GM21360 (cell line): ENCODE results near the gene SORCS2.

Experiments
- ATAC-seq: cut with Tn5 transposase; IDR thresholded peaks from one replicate; pipeline ENCODE4 v1.9.1; 2021; ENCODE audit warnings: mild to moderate bottlenecking, moderate library complexity; ENCODE audit not compliant: unreplicated experiment

SORCS2 gene

DNA sequence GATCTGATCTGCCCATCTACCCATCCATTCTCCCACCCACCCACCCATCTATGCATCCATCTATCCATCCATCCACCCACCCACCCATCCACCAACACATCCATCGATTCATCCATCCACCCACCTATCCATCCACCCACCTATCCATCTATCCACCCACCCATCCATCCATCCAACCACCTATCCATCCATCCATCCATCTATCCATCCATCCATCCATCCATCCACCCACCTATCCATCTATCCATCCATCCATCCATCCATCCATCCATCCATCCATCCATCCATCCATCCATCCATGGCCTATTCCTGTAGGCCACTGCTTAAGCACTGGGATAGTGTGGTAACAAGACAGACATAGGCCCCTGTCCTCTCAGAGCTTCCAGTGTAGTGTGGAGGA, 69.8 kb downstream of the SORCS2 start:
- ATAC-seq, result no peak

DNA sequence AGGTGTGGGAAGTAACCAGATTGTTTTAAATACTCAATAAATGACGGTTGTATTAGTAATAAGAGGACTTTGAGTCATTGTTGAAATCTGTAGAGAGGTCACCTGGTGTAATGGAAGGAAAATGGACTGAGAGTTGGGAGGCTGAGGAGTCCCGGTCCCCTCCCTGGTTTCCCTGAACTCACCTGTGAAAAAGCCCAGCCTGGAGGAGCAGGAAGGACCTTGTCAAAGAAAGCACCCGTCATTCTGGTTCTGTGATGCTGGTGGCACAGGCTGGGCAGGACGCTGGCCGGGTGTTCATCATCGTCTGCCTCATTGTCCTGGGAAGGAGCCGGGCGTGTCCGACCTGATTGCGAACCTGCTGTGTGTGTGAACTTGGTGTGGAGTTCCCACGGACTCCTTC, 70.8 kb downstream of the SORCS2 start:
- no peak for ATAC-seq

DNA sequence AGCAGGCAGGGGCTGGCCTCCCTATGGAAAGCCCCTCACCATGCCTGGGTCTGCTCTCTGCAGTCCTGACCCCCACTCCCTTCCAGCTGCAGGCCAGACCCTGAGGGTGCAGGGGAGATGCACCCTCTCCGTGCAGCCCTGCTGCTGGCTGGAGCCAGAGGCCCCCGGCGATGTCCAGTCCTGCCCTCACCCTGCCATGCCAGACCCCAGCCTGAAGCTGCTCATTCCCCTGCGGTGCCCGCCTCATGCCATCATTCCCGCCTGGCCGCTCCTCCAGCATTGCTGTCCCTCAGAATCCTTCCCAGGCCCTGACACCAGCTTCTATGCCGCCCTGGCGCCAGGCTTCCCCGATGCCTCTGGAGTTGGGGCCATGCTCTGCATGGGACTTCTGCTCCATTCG, 72.4 kb downstream of the SORCS2 start:
- ATAC-seq, result no peak

DNA sequence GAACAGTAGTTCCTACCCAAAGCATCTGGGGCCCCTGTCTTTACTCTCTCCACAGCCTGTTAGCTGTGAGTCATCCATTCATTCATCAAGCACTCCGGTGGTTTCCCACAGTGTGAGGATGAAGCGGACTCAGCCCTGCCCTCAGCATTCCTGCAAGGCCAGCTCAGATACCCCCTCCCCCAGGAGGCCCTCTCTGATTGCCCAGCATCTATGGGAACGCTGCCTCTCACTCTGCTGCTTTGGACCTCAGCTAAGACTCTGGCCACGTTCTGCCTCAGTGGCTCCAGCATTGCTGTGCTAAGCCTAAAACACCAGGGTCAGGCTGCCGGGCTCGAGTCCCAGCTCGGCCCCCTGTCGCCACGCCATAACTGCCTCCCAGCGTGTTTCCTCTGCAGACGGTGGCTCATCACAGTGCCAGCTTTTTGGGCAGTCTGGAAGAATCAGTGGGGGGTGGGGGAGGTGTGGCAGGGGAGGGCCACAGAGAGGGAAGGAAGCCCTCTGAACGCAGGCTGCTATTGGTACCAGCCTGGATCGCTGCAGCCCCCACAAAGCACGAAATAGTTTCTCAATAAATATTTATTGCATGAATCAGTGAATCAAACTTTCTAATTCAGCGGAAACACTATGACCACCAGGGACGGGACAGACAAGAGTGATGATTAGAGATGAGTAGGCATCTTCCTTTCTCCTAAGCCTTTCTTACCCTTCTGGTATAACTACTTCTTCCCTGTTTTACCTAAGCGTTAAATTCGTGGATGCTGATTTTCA, 74.4 kb downstream of the SORCS2 start:
- no peak for ATAC-seq

DNA sequence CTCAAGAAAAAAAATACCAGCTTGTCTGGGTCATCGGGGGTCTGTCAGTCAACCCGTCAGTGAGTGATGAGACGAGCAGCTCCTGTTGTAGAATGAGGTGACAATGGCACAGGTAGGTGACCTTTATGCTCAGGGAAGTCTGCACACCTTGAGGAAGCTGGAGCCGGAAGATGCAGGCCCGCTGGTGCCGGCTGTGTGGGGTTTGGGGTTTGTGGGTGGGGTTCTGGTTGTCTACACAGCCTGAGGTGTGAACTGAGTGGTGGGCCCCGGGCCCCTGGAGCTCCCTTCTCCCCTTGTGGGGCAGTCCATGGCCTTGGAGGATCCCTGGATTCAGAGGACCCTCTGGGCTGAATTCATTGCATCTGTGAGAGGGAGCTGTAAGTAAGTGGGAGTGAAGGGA, 75.5 kb downstream of the SORCS2 start:
- no peak for ATAC-seq

DNA sequence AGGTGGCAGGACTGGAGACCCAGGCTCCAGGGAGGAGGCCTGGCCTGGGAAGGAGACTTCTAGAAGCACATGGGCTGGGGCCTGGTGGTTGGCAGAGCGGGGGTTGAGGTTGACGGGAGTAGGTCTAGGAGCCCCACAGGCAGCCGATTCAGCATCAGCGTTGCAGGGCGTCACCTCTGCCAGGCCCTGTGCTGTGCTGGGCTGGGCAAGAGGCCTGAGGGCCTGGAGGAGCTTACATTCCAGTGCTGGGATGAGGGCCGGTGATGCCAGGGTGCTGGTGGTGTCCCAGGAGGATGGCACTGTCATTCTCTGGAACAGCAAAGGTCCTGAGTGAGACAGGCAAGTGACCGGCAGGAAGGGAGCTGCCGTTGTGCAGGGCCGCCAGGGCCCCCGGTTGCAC, 76.6 kb downstream of the SORCS2 start:
- no peak for ATAC-seq

DNA sequence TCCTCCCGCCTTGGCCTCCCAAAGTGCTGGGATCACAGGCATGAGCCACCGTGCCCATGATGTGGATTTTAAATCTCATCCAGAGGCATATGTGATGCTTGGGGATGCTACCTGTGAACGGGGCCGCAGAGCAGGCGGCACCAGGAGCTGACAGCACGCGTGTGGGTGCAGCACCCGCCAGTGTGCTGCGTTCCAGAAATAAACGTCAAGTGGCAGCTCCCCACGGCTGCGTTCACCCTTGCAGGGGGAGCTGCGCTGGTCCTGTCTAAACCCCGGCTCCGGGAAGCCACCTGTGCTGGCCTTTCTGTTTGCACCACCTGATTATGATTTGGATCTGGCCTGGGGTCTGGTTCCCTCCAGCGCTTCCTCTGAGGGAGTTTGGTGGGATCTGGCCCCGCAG, 77.8 kb downstream of the SORCS2 start:
- no peak for ATAC-seq

DNA sequence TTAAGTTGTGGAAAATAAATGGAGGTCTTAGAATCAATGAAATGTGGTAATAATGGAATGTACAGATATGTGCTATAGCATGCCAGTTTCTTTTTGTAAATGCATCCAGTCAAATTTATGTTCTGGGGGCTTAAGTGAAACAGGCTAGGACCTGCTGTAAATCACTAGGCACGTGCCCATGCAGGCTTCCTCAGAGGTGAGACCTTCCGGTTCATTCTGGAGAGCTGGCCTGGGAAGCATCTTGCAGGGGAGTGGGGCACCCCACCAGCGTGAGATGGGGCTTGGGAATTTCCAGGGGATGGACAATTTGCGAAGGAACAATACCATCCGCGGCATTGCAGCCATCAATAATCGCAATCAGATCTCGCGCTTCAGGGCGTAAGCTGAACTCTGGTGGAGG, 80.1 kb downstream of the SORCS2 start:
- no peak for ATAC-seq

DNA sequence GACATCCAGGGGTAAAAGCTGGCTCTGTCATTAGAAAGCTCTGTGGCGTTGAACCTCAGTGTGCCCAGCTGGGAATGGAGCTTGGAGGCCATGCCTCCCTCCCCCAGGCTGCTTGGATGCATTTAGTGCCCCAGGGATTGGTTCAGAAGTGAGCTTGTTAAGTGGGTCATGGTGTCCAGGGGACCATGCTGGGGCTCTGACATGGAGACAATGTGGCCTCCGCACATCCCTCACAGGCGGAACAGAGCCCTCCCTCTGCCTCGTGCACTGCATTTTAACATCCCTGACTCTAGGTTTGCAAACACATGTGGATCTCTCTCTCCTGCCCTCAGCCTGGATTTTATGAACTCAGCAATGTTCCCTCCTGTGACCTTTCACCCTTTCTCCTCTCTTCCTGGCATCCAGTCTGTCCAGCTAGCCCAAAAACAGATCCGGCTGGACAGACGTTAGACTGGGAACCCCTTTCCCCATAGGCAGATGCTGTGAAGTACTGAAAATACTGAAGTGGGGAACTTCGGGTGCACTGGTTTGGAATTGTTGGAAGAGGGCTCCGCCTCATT, 81.5 kb downstream of the SORCS2 start:
- ATAC-seq, result no peak

DNA sequence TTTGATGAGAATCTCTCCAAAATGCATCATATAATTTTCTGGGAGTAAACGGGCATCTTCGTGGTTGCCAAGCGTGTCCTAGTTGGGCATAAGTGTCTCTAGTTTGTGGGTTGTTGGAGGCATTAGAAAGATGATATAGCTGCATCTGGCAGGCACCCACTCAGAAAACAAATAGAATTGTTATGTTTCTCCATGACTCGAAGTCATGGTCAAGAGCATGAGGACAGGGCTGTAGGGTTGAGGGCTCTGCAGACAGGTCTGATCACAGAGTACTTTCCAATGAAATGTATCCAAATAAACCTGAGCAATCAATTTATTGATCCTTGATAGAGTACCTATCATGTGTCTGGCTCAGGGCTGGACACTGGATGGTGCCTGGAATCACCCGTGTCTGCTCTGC, 82.7 kb downstream of the SORCS2 start:
- ATAC-seq, result no peak

DNA sequence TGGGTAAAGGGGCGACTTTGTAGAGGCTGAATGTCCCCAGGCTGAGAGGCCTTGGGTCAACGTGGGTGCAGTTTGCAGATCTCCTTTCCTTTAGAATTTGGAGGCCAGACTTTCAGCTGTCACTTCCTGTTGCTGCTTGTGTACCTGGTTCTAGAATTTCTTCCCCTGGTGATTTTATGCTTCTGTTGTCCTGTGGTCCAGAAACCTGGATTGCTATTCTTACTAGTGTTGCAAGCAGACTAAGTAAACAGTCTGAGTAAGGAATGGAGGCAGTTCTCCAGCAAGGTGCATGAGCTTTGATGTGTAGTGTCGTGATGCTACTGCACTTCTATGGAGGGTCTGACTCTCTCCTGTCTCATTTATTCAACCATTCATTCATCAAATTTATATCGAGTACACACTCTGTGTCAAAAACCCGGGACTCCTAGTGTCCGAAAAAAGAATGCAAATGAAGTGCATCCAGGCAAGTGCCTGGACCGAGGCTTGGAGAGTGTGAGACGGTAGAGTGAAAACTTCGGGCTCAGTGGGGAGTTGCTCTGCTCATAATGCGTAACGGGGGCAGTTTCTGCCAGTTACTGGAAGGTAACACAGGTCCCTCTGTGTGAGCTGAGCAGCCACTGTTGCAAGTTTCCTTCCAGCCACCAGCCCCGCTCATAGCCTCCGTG, 83.3 kb downstream of the SORCS2 start:
- no peak for ATAC-seq

DNA sequence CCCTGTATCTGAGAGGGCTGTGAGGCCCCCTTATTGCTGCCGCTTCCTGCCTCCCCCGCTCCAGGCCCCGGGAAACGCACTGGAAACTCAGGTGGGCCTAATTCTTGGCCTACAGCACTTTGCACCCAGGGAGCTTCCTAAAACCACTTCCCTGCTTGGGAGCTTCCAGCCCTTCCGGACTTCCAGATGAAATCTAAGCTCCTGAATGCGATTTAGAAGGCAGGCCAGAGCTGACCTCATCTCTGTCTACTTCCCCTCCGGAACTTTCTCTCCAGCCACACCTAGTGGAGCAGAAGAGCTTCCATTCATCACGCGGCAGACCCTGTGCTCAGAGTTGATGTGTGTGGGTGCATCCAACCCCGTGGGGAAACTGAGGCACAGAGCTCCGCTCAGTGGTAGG, 84.2 kb downstream of the SORCS2 start:
- ATAC-seq, result no peak

DNA sequence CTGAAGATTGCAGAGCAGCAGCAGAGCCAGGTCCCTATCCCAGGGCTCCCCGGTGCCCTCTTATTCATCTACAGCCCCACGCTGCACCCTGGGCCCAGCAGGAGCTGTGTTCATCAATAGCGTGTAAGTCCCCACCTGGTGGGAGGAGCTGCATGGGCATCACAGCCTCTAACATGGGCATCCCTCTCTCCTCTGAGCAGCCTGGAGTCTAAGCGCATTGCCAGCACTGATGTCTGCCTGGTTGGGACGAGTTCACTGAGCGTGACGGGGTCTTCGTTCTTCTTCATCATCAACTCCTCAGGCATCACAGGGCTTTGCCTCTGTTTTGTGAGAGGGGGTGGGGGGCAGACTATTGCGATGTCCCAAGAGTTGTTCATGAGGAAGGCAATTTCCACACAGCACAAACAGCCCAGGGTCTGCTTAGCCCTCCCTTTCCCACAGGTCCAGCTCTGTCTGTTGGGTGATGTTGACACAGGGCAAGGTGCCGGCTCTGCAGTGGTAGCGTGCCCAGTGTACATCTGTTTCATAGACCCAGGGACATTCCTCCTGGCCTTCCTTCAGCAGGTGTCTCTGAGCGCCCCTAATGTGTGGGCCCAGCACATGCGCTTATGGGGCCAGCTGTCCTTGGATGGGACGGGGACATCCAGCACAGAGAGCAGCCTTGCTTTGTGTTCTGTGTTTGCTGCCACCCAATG, 85.9 kb downstream of the SORCS2 start:
- ATAC-seq, result no peak

DNA sequence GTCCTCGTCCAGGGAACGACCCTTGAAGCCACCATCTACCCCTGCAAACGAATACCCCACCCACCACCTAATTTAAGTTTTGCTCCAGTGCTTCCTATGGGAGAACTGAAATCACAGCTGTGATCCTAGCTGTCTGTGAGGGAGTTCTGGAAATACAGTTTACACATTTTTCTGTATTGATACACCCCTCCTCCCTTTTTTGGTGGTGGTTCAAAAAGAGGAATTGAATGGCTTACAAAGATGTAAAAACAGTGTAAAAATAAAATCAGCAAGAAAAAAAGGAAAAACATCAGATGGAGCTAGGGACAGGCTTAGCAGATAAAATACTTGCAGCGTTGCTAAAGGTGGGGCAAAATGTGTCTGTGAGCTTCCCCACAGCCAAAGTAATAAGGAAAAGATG, 86.6 kb downstream of the SORCS2 start:
- ATAC-seq, result no peak

DNA sequence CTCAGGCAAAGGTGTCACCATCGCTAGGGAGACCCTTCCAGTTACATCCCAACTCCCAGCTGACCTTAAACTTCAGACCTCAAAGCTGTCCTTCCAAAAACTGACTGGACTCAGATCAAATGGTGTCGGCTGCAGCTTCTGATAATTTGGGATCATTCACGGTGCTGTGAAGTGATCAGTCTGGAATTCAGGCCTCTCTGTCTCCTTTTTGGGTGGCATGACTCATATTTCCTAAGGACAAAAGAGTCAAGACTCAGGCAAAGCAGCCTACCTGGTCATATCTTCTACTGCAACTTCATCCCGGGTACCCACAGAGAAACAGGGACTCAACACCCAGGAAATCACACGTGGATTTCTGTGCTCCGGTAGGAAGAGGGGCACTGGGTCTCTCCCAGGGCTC, 87.6 kb downstream of the SORCS2 start:
- ATAC-seq, result no peak

DNA sequence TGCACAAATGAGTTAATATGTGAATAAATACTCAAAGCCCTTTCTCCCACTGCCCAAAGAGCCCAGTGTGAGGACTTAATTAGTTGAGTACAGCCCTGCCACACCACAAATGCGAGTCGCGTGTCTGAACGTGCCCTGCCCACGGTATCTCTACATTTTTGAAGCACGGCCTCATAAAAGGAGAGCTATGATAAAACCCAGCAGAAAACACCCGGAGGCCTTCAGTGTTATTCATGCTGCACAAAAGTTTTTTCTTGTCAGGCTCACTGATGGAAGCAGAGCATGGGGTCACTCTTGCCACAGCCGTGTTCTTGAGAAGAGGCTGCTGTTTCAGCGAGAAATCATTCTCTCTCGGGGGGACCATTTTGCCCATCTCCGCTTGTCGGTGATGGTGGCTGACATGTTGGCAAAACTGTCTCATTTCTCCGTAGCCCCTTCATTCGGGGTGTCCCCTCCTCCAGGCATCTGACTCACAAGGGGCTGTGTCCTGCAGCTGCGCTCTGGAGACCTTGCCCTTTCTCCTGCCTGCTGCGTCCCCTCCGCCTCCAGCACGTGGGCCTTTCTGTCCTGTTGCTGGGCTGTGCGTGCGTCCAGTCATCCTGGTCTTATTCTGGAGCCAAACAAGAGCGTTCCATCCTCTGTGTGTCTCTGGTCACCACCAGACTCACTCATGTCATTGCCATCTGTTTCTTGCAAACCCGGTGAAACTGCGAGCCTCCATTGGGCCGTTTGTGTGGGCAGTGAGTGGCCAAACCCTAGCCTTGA, 88.8 kb downstream of the SORCS2 start:
- no peak for ATAC-seq

DNA sequence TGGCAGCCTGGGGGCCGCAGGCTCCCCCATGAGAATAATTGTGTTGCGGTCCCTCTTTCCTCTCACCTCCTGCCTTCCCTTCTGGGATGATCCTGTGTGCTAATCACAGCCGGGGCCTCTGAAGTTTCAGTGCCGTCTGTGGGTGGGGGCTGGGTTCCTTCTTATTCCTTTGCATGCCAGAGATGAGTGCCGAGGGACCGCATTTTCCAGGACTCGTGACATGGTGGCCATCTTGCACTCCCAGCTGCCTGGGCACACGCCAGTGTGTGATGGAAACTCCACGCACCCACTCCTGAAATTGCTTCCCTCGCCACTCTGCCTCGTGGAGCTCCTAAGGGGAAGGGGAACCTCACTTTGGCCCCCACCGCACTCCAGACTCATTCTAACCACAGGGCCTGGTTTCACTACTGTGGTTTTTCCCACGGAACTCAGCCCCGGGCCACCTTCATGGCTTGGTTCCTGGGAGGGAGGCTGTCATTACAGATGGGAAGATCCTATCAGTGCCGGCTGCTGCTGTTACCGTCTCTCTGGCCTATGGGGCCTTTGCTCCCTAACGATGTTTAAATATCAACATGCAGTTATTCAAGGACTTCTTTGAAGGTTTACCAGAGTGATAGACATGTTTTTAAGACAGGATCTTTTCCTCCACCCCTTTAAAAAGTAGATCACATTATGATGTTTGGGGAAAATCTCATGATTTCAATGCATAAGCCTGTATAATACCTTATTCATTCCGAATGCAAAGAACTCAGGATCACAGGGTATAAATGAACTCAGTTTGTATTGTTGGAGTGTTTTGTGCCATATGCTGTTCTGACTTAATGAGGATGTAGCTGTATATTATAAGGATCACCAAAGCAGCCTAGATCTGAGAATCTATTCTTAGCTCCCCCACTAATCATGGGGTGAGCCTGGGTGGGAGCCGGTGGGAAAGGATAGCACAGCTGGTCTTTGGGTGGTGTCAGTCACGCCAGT, 89.6 kb downstream of the SORCS2 start:
- no peak for ATAC-seq

DNA sequence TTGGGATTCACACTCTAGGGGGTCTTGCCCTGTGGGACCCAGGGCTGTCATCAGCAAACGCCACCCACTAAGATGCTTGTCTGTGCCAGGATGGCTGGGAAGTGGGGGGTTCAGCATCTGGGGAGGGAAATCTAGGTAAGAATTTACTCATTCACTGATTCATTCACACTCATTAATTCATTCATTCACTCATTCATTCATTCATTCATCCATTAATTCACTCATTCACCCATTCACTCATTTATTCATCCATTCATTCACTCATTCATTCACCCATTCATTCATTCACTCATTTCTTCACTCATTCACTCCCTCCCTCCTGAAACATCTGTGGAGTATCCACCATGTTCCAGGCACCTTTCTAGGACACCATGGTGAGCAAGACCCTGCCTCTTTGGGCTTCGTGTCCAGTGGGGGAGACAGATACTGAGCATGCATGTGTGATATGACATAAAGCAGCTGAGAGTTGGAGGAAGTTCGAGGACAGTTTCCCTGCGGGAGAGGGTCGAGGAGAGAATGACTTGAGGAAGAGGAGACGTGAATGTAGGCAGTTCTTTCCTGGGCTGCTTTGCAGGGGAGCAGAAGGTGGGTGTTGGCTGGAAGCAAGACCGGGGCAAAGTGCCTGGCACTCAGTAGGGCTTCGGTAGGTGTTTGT, 90.6 kb downstream of the SORCS2 start:
- no peak for ATAC-seq
